ENCODE data around the gene VENTX.

Gene VENTX

DNA sequence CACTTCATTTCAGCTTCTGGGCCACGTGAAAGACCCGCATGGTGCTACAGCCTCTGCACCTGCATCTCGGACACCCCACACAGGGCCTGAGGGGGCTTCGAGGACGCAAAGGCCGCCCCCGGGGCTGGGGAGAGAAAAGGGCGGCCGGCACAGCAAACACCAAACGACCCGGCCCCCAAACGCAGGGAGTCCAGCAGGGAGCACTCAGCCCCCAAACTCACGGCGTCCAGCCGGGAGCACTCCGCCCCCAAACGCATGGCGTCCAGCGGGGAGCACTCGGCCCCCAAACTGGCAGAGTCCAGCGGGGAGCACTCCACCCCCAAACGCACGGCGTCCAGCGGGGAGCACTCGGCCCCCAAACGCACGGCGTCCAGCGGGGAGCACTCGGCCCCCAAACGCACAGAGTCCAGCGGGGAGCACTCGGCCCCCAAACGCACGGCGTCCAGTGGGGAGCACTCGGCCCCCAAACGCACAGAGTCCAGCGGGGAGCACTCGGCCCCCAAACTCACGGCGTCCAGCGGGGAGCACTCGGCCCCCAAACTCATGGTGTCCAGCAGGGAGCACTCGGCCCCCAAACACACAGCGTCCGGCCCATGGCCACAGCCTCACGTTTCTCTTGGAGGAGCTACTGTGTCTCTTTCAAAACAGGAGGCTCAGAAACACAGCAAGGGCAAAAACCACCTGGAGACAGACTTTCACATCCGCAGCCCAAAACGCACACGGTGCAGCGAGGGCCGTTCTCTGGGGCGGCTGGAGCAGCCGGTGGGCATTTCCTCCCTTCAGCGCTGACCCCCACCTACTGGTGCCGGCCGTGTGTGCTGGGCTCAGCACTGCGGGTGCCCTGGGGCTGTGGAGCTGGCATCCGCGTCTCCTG is 34.6 kb upstream of the VENTX start:
- DNase-seq = no peak

DNA sequence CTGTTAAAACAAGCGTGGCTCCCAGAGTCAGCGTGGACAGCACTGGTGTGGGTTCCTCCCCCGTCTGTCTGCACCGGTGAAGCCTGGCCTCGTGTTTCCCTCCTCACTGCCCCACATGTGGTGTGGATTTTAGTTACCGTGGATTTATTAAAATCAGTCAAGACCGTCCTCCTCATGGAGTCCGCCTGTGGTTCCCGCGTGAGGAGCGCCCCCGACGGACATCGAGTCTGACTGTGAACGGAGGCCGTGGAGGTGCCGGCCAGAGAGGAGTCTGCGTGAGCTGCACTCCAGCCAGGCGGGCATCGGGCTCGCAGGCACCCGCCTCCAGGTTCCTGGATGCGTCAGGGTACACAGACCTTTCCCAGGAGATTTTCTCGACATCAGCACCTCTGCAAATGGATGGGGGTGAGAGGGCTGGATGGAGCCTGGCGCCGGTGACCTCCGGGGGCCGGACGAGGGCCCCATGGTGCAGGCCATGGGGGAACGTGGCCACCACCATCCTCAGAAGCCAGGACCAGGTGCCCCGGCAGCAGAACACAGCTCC is 33.9 kb upstream of the VENTX start:
- DNase-seq = no peak

DNA sequence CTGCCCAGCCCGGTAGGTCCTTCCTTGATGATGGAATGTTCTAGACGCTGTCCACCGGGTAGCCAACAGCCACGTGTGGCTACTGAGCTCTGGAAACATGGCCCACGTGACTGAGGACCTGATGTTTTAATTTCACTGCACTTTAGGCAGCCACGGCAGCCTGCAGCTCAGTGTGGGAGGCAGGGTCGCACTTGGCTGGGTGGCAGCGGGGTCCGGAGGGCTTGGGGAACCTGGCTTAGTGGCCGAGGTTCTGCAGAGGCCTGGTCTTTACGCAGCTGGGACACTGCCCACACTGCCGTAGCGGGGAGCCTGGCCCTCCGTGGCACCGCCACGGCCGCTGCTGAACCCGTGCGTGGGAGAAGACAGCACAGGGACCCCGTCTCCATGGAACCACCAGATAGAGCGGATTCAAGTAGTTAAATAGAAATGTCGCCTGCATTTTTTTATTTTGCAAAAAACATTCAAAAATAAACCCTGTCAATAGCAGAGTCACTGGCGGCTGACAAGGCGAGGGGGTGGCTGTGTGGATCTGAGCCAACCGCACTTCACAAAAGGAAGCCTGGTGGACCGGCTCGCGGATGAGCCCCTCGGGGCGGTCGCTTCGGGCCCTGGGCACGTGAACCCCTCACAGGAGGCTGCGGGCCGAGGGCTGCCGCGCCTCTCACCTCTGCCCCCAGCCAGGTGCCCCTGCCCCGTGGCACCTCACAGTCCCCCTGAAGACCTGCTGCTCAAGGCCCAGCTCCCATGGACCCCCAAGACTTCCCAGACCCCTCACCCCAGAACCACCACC is 33.2 kb upstream of the VENTX start:
- no peak for DNase-seq

DNA sequence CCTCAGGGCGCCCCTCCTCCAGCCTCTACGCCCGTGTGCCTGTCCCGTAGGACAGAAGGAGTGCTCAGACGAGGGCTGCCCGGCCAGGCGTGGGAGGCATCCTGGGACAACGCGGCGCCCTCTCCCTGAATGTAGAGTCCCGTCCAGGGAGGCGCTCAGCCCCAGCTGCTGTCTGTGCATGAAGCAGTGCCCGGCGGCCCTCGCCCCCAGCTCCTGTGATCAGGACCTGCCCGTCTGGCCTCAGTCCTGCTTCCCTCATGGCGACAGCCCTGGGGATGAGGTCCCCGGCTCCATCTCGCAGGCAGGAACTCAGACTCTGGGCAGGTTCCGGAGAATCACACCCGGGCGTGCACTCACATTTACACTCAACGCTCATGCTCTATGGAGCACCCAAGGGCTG is 32.5 kb upstream of the VENTX start:
- DNase-seq = no peak

DNA sequence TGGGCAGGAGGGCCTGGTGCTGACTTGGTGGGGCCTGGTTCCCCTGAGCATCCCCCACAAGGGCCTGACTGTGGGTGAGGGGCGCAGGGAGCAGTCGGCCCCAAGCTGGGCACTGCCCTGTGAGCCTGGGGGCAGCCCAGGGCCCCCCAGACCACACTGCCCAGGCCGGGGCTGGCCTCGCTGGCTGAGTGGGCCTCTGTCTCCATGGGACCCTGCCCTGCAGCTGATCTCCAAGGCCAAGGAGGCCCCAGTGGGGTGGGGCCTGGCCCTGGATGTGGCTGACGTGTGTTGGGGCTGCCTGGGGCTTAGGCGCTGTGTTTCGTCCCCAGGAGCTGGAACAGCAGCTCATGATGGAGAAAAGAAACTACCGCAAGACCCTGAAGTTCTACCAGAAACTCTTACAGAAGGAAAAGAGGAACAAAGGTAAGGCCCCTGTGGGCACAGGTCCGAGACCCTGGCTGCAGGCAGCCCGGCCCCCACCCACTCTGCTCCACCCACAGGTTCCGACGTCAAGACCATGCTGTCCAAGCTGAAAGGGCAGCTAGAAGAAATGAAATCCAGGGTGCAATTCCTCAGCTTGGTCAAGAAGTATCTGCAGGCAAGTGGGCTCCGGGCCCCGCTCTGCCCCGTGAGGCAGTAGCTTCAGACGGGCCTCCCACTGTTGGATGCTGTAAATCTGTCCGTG is 31.2 kb upstream of the VENTX start:
- no peak for DNase-seq

DNA sequence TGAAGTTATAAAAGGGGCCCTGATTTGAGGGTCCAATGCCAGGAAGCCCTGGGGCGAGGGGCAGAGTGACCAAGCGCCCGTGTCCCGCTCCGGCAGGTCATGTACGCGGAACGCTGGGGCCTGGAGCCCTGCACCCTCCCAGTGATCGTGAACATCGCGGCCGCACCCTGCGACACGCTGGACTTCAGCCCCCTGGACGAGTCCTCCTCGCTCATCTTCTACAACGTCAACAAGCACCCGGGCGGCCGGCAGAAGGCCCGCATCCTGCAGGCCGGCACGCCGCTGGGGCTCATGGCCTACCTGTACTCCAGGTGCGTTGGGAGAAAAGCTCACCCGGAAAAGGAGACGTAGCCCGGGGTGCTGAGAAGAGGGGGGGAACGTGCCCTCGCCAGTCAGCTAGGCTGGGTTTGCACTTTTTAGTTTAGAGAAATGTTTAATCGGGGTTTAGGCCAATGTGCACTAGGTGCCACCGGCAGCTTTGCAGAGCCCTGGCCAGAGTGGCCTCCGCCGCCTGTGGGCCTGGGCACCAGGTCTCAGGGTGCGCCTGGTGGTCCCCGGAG is 30.5 kb upstream of the VENTX start:
- no peak for DNase-seq

DNA sequence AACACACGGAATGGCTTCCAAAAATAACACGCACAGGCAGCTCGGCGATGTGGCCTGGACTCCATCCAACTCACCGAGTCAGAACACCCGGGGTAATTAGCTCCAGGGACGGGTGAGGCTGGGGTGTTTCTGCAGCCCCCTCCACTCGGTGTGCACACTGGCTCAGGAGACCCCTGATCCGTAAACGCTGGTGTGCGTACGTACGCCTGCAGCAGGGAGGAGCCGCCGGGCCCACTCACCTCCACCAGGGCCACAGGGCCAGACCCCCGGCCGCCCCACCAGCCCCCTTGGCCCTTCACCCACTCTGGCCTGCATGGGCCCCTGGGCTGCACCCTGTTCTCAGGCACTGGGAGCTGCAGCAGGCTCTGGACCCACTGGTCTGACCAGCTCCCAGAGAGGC is 30.0 kb upstream of the VENTX start:
- no peak for DNase-seq

DNA sequence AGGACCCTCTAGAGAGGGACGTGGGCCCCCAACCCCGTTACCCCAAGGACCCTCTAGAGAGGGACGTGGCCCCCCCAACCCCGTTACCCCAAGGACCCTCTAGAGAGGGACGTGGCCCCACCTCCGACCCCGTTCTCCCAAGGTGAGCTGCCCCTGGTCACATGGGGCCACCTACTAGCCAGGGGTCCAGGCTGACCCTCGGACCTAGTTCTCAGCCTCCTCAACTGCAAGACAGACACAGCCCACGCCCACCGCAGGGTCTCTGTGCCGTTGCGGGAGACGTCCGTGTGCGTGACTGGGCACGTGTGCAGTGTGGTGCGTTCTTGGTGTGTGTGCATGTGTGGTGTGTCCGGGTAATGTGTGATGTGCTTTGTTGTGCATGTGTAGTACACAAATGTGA is 29.2 kb upstream of the VENTX start:
- no peak for DNase-seq

DNA sequence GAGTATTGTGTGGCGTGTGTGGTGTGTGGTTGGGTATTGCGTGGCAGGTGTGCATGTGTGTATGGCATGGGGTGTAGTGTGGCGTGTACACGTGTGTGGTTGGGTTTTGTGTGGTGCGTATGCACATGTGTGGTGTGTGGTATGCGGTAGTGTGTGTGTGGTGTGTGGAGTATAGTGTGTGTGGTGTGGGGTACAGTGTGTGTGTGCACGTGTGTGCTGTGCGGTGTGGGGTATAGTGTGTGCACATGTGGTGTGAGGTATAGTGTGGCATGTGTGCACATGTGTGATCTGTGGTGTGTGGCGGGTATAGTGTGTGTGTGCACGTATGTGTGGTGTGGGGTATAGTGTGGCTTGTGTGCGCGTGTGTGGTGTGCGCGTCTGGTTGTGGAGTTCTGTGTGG is 28.5 kb upstream of the VENTX start:
- DNase-seq = no peak

DNA sequence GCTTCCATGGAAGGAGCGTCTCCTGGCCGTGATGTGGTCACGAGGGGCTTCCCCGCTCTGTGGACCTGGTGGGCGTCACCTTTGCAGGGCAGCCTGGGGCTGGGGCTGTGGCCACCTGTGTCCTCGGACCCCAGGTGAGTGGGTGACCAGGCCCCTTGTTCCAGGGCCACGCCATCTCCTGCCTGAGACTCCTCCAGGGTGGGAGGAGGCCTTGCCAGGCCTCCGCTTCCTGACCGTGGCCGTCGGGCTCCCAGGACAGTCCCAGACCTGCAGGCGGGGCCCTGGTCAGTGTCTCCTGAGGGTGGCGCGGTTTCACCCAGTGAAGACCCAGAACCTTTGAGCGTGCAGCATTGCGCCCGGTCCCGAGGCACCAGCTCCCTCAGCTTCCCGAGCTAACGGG is 28.0 kb upstream of the VENTX start:
- no peak for DNase-seq

DNA sequence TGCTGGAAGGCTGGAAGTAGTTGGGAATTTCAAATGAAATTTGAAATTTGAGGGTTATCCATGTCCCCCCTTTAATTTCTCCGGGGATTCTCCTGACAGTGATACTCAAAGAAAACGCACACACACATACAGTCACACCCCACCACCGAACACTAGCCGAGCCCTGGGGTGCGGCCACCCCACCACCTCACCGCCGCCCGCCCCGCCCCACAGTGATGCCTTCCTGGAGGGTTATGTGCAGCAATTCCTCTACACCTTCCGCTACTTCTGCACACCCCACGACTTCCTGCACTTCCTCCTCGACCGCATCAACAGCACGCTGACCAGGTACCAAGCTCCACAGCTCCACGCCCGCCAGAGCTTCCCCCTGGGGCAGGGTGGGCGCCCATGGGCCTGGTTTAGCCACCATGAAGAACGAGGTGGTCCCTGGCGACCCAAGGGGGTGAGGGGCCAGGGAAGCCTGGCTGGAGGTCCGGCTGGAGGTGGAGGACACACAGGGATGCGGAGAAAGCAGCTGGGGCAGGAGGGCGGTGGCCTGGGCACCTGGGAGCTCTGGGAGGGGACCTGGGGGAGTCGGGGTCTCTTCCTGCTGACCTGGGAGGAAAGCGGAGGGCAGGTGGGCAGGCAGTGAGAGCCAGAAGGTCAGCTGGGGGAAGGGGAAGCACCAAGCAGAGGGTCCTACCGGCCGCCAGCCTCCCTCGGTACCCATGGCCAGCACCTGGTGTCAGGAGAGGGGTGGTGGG is 27.1 kb upstream of the VENTX start:
- DNase-seq = no peak

DNA sequence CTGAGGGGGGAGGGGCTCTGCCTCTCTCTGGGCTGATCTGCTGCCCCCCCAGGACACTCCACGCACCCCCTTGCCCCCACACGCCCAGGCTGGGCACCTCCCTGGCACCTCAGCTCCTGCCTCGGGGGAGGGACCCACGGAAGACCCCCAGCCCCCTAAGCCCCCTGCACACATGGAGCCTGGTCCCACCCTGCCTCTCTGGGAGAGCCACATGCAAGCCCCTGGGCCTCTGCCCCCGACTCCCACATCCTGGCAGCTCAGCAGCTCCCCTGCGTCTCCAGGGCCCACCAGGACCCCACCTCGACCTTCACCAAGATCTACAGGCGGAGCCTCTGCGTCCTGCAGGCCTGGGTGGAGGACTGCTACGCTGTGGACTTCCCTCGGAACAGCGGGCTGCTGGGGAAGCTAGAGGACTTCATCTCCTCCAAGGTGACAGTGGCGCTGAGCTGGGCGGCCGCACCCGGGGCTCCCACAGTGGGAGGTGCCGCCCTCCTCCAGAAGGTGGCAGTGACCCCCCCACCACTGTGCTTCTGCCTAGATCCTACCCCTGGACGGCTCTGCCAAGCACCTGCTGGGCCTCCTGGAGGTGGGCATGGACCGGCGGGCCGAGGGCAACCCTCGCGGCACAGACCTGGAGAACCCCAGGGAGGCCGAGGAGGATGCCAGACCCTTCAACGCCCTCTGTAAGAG is 26.4 kb upstream of the VENTX start:
- DNase-seq = no peak

DNA sequence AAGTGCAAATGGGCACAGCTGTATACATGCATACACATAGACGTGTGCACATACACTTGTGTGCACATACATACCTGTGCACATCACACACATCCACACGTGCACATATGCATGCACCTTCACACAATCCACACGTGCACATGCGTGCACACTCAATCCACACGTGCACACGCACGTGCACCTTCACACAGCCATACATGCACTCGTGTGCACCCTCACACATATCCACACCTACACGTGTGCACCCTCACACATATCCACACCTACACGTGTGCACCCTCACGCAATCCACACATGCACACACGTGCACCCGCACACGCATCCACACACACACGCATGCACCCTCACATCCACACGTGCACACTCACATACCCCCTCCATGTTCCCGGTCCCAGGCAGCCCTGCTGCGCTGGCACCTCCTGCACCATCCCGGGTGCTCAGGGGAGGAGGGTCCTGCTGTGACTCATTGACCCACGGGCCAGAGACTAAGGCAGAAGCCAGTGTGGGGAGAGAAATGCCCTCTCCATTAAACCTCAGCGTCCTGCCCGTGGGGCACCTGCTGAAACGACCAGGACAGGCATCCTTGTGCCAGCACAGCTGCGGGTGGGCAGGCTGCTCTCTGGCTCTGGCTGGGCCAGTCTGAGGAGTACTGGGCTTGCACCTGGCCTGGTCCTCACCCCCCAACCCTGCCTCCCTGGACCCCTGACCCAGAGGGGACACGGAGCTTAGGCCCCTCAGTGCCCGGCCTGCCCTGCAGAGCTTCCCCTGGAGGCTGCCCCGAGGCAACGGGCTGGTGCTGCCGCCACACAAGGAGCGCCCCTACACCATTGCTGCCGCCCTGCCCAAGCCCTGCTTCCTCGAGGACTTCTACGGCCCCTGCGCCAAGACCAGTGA is 25.4 kb upstream of the VENTX start:
- DNase-seq = no peak

DNA sequence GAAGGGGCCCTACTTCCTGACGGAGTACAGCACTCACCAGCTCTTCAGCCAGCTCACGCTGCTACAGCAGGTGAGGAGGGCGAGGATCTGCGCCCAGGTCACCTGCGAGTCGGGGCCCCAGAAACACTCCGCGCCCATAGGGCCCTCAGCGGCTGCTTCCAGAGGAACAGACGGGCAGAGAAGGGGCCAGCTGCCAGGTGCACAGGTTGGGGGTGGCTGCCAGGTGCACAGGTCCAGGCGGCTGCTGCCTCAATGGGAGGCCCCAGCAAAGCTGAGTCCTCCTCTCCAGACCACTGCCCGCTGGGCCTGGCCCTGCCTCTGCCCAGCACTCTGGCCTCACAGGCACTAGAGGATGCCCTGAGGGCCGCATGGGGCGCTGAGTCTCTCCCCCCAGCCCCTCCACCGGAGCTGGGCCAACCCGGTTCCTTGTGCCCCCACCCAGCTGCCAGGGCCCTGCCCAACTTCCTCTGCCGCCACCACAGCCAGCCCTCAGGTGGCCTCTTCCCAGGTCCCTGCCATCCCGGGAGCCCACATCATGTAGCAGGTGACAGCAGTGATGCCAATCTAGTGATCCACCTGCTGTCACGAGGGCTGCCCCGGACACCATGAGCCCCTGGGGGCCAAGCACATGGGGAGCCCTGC is 24.7 kb upstream of the VENTX start:
- no peak for DNase-seq

DNA sequence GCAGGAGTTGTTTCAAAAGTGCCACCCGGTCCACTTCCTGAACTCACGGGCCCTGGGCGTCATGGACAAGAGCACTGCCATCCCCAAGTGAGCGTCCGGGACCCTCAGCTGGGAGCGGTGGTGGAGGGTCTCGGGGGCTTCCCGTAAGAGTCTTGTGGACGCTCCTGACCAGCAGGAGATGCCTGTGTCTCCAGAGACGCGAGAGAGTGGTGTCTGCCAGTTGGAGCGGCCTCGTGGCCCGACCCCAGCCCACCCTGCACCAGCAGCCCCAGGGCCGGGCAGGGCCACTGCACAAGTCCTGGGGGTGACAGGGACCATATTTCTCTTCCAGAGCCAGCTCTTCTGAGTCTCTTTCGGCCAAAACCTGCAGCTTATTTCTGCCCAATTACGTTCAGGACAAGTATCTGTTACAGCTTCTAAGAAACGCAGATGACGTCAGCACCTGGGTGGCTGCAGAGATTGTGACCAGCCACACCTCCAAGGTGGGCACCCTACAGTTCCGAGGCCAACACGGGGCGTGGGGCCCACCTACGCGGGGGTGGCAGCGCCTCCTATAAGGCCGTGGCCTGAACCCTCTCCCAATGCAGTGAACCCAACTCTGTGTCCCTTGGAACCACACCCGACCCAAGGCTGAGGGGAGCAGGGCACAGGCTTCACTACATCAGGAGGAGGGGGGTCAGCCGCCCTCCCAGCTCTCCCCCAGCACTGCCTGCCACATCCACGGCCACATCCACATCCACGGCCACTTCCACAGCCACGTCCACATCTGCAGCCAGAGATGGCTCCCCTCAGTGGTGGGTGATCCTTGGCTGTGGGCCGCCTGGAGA is 23.8 kb upstream of the VENTX start:
- DNase-seq = no peak

DNA sequence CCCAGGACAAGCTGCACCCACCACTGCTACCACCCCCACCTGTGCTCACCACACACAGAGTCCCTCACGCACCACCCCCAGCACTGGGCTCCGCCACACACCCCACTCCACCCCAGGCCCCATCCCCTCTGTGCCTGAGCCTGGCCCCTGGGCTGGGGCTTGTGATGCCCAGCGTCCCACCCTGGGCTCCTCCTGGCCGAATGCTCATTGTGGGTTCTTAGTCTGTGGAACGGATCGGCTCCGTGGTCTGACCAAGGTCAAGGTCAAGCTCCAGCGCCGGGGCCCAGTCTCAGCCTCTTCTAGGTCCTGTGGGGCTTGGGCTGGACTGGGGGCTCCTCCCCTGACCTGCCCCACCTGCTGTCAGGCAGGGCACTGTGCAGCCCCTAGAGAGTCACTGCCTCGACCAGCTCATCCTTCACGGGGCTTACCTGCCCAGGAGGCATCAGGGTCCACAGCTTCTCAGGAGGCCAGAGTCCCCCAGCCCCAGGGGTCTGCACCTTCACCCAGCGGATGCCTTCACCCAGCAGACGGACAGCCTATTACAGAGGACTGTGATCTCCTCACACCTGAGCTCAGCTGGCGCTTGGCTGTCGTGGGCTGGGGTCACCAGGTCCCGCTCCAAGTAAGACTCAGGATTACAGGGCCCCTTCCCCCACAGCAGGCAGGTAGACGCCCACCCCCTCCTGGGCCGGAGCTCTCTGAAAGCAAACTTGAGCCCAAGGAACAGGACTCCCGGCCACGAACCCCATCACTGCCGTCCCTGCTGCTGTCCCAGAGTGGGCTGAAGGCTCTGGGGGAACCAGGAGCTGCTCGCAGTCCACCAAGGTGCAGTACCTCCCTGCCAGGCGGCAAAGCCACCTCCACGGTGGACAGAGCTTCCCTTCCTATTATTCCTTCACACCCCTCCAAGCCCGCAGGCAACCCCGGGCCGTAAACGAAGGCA is 22.9 kb upstream of the VENTX start:
- no peak for DNase-seq

DNA sequence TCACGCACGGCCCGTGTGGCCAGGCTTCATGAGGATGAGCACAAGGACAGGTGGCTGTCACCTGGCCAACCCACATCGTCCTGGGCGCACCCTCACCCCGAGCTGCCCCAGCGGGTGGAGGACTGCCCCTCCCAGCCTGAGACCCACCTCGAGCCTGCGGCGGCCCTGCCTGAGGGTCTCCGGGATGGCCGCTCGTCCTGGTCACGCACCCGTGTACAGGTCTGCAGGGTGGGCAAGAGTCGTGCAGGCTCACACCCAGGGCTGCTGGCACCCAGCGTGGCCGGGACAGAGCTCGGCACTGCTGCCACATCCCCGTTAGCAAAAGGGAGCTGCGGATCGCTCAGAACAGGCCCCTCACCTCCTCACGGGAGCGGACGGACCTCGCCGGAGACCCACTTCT is 22.1 kb upstream of the VENTX start:
- no peak for DNase-seq

DNA sequence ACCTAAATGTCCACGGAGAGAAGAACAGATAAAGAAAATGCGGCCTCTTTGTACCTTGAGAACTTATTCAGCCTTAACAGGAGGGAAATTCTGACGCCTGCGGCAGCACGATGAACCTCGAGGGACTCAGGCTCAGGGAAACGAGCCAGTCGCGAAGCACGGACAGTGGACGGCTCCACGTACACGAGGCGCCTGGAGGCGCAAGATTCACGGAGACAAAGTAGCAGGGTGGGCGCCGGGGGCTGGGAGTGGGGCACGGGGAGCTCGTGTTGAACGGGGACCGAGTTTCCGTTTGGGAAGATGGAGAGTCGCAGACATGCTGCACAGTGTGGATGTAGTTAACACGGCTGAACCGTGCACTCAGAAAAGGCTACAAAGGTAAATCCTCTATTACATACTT is 20.9 kb upstream of the VENTX start:
- DNase-seq = no peak
